ENCODE measurements around the gene KIF25. TPM values are rescaled to one million over a fixed set of nuclear protein-coding genes. Genes with fewer than 3 reads are reported as not detected.

KIF25 gene
- total and polyA plus RNA-seq, 7 donors: 0.10 to 0.43 (median 0.20) TPM; not detected in 2

GRCh38 chr6:168067081-168067759, 69.7 kb downstream of the KIF25 start:
- ATAC-seq: no peak
- 77 to 84% (median 83%) methylated on average over 24 of the region's 24 CpGs for WGBS, 3 donors

GRCh38 chr6:168070804-168071203, 73.3 kb downstream of the KIF25 start:
- no peak for TF ChIP-seq CTCF (IDR thresholded peaks at IDR 0.05)
- Histone ChIP-seq H3K9me3 (no peaks in the 10 kb centered on the region), H3K27ac (no peak overlapping the region), H3K4me1 (no peaks in the 10 kb centered on the region), H3K27me3 (ENCODE audit: insufficient read depth in 3 of 3, low read length in 2 of 3) (no peaks in the 10 kb centered on the region), H3K4me3 (no peak overlapping the region), H3K36me3 (ENCODE audit: insufficient read depth in 1 of 2, low read depth in 1 of 2) (no peaks in the 10 kb centered on the region)
- intact Hi-C loops (cut with DNase I): no loop called here
- WGBS, 3 donors: 87 to 91% (median 91%) methylated on average over 7 of the region's 7 CpGs
- ATAC-seq (no peak), DNase-seq (no peak)

More at GRCh38 chr6:168067081-168067759, 69.7 kb downstream of the KIF25 start:
- intact Hi-C loops (cut with DNase I): loop anchor here in 1 of 2 donors (10.0 kb wide), 1 partner anchor 818 kb away; no protein-coding TSS in a partner anchor
- Histone ChIP-seq H3K4me1 (no peaks in the 10 kb centered on the region), H3K36me3 (ENCODE audit: insufficient read depth in 1 of 2, low read depth in 1 of 2) (no peaks in the 10 kb centered on the region), H3K27ac (no peak overlapping the region), H3K9me3 (no peaks in the 10 kb centered on the region), H3K27me3 (ENCODE audit: insufficient read depth in 3 of 3, low read length in 2 of 3) (no peaks in the 10 kb centered on the region), H3K4me3 (no peak overlapping the region)
- TF ChIP-seq CTCF (IDR thresholded peaks at IDR 0.05): no peak
- no peak for DNase-seq

- WGBS, 3 donors: 72 to 86% (median 85%) methylated on average over 9 of the region's 9 CpGs
- no peak for DNase-seq
- intact Hi-C loops (cut with DNase I): no loop called here
- Histone ChIP-seq H3K9me3 (no peaks in the 10 kb centered on the region), H3K4me1 (no peaks in the 10 kb centered on the region), H3K36me3 (ENCODE audit: insufficient read depth in 1 of 2, low read depth in 1 of 2) (no peaks in the 10 kb centered on the region), H3K27me3 (ENCODE audit: insufficient read depth in 3 of 3, low read length in 2 of 3) (no peaks in the 10 kb centered on the region), H3K27ac (no peak overlapping the region), H3K4me3 (no peak overlapping the region)
- peak in 1 of 4 donors; percentile 50 for ATAC-seq
- no peak for TF ChIP-seq CTCF (IDR thresholded peaks at IDR 0.05)
Observed at GRCh38 chr6:168071620-168072019, 74.1 kb downstream of the KIF25 start.

GRCh38 chr6:168072261-168072660, 74.8 kb downstream of the KIF25 start:
- Histone ChIP-seq H3K27ac (no peak overlapping the region), H3K4me3 (no peak overlapping the region), H3K4me1 (no peaks in the 10 kb centered on the region), H3K27me3 (ENCODE audit: insufficient read depth in 3 of 3, low read length in 2 of 3) (no peaks in the 10 kb centered on the region), H3K9me3 (no peaks in the 10 kb centered on the region), H3K36me3 (ENCODE audit: insufficient read depth in 1 of 2, low read depth in 1 of 2) (no peaks in the 10 kb centered on the region)
- 90 to 92% (median 90%) methylated on average over 24 of the region's 24 CpGs for WGBS, 3 donors
- TF ChIP-seq CTCF (IDR thresholded peaks at IDR 0.05): no peak
- DNase-seq (no peak), ATAC-seq (no peak)
- intact Hi-C loops (cut with DNase I): no loop called here

- no peaks in the 10 kb centered on the region for H3K36me3 ChIP-seq (ENCODE audit: insufficient read depth in 1 of 2, low read depth in 1 of 2)
- DNase-seq: no peak
- no peaks in the 10 kb centered on the region for H3K27me3 ChIP-seq (ENCODE audit: insufficient read depth in 3 of 3, low read length in 2 of 3)
- WGBS, 3 donors: 70 to 85% (median 71%) methylated on average over 4 of the region's 4 CpGs
- H3K9me3 ChIP-seq: no peaks in the 10 kb centered on the region
- no peak for ATAC-seq
- no peak for TF ChIP-seq CTCF (IDR thresholded peaks at IDR 0.05)
- H3K4me3 ChIP-seq: no peak overlapping the region
- intact Hi-C loops (cut with DNase I): no loop called here
- H3K27ac ChIP-seq: no peak overlapping the region
- H3K4me1 ChIP-seq: no peaks in the 10 kb centered on the region
Observed at GRCh38 chr6:168072730-168073129, 75.3 kb downstream of the KIF25 start.
